Stimulated activated CD4-positive, alpha-beta T cell treated with anti-CD3 and anti-CD28 coated beads, Interleukin-12 subunit alpha, Interleukin-12 subunit beta, amount 100 ng/mL, for 4 hours (primary cell): ENCODE data around the gene GATAD2A.

ENCODE experiments used
- DNase-seq: peaks from one replicate; pipeline ENCODE4 v3.0.0-alpha.2; 2020

GATAD2A gene

DNA sequence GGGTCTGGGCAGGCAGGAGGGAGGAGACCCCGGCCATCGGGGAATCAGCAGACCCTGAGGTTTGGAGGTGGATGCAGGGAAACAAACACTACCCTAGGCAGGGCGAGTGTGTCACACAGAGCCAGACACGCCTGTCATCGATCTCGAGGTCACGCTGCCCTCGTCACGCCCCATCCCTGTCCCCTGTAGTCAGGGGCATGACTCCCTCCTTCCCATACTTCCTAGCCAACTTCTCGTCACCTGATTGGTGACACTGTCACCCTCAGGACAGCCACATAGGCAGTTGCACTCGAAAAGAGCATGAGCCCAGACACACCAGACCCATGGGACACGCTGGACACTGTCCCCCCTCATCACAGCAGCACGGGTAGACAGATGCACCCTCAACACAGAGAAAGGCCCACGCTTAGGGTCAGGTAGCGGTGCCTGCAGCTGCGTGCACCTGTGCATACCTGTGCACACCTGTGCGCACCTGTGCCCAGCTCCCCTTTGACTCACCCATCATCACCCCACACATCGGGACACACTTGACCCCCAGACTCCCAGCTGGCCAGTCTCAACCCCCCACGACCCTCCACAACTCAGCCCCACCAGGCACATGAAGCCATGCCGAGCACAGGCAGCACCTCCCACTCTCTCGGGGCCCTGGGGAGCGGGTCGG, 144.5 kb downstream of the GATAD2A start:
- DNase-seq = no peak

DNA sequence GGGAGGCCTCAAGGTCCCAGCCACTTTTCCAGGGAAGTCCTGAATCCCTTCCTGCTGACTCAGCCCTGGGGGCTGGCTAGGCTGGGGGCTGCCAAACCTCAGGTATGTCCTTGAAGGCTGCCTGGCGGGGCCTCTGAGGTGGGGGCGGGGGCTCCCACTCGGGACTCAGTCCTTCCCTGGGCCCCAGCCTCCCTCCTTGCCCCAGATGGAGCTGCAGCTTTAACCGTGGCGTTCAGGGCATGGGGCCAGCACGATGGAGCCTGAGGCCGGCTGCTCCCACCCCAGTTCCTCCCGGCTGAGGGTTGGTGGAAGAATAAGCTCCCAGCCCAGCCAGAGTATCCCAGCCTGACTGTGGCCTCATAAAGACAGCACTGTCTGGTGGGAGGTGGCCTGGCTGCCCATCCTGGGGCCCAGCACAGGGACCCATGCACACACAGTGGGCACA, 145.0 kb downstream of the GATAD2A start:
- no peak for DNase-seq

DNA sequence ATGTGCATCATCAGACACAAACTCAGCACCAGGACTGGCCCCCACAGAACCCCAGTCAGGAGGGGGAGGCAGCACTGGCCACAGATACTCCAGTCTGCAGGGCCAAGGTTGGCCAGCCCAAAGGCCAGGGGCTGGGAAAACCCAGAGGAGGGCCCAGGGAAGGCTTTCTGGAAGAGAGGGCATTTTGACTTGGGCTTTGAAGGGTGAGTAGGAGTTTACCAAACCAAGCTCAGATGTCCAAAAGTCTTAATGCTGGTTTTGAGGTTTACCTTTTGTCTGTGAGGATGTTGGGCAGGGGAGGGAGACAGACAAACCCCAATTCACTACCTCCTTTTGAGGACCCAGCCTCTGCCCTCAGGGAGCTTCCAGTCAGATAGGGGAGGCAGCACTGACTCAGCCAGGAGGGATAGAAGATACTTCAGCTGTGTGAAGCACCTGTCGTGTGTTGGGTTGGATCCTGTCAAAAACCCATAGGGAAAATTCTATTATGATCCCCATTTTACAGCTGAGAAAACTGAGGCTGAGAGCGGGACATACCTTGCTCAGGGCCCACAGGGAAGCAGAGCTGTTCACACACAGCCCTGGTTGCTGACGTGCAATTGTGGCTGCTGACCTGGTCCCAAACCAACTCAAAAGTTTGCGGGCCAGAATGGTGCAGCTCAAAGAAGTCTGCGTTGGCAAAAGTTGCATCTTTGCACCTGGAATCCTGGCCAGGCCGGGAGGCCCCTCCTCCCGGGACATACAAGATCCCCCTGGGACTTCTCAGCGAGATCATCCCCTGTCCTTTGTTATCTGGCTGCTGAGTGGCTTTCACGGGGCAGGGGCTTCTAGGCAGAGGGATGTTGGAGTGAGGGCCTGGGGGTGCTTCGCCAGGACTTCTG, 145.7 kb downstream of the GATAD2A start:
- DNase-seq = no peak

DNA sequence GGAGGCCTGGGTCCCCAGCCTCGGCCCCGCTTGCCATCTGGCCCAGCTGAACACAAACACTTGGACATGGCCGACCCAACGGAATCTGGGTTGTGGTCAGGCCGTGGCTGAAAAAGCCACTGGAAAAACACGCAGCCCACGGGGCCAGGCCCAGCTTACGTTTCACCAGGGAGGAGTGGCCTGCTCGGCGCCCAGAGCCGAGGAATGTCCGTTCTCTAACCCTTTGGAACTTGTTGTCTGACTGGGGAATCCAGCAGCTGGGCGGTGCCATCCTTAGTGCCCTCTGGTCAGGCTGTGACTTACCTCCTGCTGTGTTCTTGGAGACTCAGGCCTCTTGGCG, 146.3 kb downstream of the GATAD2A start:
- DNase-seq = no peak

DNA sequence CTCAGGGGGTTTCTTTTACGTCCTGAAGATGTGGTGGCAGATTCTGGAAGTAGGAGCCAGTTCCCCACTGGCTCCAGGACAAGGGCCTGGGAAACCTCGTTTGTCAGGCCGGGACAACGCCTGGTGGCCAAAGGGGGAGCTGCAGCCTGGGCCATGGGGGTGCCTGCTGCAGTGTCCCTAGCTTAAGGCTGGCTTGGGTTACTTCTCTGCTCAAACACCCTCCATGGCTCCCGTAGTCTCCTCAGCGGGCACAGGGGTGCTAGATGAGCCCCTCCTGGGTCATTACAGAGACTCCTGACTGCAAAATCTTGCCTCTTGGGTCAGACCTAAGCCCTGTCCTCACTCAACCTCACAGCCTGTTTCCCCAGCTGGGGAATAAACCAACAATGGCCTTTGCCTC, 147.3 kb downstream of the GATAD2A start:
- DNase-seq = no peak

DNA sequence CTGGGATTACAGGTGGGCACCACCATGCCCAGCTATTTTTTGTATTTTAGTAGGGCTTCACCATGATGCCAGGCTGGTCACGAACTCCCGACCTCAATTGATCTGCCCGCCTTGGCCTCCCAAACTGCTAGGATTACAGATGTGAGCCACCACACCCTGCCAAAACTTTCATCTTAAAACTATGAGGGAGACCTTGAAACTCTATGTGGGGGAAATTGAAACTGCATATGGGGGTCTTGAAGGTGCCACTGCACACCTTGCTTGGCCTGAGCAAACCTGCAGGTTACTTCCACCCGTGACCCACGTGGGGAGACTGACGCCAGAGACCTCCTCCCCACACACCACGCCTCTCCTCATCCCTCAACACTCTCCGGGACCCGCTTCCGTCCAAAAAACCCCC, 148.2 kb downstream of the GATAD2A start:
- DNase-seq = no peak

DNA sequence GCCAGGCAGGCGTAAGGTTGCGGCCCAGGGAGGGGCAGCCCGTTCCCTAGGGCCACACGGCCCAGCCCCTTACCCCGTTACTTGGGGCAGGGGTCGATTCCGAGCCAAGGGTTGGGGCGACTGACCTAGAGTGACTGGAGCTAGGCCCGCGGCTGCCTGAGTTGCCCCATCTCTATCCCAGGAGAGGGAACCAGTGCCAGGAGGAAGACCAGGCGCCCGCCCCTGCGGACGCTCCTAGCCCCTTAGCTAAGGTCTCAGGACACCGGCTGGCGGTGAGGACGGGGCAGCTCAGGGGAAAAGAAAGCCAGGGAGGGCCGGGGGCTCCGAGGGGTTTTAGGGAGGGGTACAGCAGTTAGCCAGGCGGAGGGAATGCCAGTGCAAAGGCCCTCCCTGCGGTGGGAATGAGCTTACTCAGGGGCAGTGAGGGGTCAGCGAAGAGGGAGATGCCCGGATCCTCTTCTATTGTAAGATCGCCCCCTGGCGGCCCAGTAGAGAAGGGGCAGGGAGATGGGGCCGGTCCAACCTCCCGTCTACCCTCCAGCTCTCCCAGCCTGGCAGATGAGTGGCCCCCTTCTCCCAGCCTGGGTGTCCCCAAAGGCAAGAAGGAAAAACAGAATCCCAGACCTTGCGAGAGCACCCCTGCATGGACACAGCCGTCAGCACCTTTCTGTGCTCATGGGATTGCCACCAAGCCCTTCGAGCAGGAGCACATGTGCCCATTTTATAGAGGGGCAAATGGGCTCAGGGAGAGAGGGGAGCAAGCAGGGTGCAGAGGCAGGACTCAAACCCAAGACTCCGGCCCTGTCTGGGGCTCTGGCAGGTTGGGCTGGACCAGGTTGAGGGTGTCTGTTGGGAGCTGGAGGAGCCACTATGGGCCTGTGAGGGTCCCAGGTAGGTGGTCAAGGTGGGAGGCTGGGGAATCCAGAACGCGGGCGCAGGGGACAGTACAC, 148.9 kb downstream of the GATAD2A start:
- peak; percentile 66 for DNase-seq

DNA sequence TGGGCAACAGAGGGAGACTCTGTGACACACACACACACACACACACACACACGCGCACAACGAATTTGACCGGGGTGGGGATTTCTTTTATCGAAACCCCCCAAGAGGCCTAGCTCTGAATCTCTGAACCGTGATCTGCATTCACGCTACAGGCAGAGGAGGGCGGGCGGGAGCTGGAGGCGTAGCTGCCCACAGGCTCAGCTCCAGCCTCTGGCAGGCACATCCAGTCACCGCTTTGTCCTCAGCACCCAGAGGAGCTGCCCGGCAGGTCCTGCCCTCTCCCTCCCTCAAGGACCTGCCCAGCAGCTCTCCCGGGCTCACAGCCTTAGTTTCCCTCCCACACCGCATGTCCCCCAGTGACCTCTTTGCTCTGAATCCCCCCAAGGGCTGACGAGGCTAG, 152.6 kb downstream of the GATAD2A start:
- no peak for DNase-seq
